Central memory CD4-positive, alpha-beta T cell (primary cell): ENCODE data around the gene SLC13A4.
"Not testable (repeated sequence)": the region's sequence is repeated elsewhere in the genome, so short reads cannot be mapped to it uniquely, and the experiment has no call there.

Experiments
- DNase-seq: peaks from one replicate; pipeline ENCODE4 v3.0.0; 2022

The SLC13A4 gene

DNA sequence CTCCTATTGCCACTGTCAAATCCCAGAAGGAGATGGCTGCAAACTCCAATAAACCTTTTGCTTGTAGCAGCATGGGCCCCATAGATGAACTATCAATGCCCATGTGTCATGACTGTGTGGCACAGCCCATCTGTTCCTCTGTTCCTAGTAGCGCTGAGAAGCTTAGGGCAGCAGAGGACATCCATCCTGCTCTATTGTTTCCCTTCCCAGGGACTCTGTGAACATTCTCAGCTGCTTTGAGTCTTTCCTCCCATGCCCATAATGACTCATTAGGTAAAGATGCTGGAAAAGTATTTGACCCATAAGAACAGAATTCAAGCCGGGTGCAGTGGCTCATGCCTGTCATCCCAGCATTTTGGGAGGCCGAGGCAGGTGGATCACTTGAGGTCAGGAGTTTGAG lies 37.4 kb downstream of the SLC13A4 start:
- DNase-seq: no peak

DNA sequence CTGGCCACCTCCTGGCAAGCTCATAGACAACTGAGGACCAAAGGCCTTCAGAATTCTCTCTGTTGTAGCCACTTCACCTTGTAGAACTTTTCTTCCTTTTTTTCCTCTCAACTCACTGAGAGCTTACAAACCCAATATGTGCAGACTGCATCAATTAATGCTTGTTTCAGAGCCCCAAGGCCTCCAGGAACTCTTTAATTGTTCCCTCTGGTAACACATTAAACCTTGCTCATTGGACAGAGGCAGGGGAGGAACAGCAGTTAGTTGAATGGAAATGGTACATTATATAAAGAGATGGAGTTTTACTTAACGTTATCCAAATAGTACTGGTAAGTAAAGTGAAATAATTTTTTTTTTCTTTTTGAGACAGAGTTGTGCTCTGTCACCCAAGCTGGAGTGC lies 40.5 kb downstream of the SLC13A4 start:
- no peak for DNase-seq

DNA sequence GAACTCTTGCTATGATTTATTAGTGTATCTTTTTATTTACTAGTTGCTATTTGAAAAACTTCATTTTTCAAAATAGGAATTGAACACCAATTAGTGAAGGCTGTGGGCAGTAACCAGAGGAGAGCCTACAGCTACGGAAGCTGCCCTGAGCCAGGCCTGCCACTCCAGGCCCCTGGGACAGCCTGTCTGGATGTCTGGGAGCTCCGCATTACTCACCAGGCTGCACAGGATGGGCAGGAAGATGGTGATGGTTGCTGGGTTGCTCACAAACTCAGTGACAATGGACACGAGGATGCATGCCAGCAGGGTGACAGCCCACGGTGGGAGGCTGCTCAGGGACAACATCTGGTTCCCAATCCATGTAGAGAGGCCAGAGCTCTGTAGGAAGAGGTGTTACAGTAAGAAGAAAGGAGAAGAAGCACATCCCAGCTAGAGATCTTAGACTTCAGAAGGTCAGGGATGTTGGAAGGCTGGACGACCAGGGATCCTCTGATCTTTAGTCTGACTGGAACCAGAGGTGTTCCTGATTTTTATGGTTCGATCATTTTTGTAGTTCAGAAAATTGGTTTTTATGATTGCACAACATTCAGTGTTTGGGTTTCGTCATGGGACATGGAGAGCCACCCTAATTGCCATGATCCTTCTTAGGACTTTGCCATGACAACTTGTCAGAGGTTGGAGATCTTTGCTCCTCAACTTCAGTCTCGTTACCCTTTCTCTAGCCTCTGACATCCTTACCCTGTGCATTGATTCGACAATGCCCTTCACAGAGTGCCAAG lies 42.5 kb downstream of the SLC13A4 start:
- DNase-seq: no peak

DNA sequence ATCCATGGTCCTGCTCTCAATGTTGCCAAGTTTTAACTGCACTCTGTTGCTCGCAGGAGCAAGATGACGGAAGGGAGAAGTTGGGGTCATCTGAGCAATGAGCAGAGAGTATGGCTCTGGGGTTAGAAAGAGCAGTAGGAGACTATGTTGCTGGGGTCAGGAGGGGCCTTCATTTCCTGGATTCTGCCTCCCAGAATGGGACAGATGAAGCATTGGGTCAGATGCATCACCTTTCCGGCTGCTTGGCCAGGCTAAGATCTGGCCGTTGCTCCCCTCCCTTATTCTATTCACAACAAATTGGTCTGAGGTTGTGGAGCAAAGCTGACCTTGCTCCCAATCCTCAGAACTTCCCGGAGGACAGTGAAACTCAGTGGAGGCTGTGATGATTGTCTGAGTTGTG lies 43.3 kb downstream of the SLC13A4 start:
- no peak for DNase-seq

GRCh38 chr7:135684136-135684535 lies 43.9 kb downstream of the SLC13A4 start:
- DNase-seq: no peak

DNA sequence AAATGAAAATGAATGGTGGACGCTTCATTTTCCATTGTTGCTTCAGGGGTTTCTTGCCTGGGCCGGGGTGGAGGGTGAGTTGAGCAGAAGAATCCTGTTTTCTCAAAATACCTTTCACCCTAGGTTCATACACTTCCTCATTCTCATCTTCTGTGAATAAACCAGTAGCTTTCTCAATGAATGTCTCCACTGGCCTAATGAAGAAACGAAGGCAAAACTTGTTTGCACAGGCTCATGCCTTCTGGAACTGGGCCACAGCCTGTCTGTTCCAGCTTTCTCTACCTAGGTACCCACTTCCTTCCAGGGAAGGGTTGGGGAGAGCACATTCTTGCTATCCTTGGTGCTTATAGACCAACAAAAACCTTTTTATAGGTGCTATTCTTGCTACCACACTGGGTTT lies 44.4 kb downstream of the SLC13A4 start:
- DNase-seq: no peak

GRCh38 chr7:135682191-135682590 lies 45.8 kb downstream of the SLC13A4 start:
- DNase-seq: no peak

DNA sequence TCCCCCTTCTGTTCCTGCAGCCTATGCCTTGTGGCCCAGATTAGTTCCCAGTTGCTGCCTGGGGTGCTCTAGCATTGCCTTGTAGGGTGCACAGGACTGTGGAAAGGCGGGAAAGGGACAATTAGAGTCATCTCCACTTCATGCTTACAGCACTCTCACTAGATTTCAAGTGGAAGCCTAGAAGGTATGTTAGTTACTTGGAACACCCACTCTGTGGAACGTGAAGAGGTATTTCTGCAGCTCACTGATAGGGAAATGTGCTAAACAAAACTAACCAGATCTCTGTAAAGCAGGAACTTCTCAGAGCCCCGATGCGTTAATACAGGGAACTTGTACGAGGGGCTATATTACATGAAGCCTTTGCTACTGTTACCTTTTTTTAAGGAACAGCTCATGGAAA lies 46.2 kb downstream of the SLC13A4 start:
- DNase-seq: no peak

DNA sequence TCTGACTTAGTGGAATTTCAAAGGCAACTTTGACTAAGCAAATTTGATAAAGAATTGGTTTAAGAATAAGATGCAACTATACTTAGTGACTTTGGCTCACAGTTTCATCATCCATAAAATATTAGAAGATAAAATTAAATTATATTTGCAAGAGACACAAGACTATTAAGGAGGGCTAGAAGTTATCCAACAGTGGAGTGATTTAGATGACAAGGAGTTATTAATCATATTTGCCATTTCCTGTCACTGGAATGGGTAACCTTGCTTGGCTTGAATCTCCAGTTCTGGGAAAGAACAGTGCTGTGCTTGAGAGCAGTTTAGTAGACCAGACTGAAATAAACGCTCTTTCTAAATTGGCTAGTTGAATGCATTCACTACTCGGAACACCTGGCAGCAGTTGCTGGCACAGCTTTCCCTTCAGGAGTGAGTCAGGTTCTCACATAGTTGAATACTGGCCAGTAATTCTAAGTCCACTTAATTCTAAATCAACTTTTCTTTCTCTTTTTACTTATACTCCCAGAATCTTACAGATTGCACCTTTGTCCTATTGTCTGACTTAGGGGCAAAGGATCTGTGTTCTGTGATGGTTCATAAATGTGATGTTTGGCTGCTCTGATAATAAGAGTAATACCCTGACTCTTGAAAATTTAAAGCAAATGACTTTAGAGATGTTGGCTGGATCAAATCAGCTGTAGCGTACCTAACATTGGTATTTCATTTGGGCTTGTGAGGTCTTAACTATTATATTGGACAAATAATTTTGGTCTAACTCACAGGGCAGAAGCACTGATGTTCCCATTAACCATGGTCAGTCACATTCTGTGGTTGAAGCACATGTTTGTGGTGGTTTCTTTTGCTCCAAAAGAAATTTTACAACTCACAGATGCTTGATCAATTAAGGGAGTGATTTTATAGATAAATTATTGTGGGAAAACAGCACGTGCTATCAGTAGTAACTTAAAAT lies 49.1 kb downstream of the SLC13A4 start:
- DNase-seq: no peak

- no peak for DNase-seq
Measured at GRCh38 chr7:135673360-135673706, 54.7 kb downstream of the SLC13A4 start.

DNA sequence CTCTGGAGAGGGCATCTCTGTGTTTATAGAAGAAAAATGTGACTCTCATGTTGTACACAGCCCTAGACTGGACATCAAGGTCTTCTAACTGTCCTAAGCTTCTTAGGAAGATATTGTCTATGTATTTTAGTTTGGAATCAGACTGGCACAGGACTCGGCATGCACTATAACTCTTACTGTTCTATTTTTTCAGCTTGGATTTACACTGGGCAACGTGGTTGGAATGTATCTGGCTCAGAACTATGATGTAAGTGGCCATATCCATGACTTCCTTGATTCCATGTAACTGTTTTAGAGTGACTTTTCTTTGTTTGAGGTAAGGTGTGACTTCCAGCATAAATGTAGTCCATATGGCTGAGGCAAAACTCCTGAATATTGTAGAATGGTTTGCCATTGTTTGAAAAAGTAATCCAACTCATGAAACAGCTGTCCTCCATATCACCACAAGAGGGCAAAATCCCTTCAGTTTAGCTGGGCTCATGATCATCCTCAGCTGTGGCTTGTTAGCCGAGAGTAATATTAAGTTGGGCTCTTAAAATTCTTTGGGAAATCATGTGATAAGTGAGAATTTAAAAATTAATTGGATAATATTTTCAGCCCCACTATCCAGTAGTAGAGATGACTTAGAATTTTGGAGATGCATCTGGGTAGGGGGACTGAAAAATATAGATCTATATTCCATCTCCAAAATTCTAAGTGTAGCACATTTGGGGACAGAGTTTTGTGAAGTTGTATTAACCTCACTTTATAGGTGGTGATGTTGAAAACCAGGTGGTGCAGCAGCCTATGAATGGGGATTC lies 55.2 kb downstream of the SLC13A4 start:
- no peak for DNase-seq

DNA sequence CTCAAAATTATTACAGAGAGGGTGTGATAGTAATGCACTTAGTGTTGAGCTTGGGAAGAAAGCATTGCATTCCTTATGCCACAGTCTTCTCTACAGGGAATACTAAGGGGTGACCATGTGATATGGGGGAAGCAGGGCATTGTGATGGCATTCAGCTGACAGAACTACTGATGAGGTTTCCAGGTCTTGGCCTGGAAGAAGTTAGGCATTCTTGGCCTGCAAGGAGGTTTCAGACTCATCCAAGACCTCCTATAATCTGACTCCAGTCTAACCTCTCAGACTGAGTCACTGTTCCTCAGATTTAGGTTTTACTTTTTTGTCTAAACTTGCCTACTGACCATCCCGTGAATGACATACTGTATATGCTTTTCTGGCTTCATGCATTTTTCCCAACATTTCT lies 57.8 kb downstream of the SLC13A4 start:
- DNase-seq: no peak

GRCh38 chr7:135669774-135670173 lies 58.2 kb downstream of the SLC13A4 start:
- no peak for DNase-seq

GRCh38 chr7:135668852-135669395 lies 59.1 kb downstream of the SLC13A4 start:
- not testable (repeated sequence) for DNase-seq

DNA sequence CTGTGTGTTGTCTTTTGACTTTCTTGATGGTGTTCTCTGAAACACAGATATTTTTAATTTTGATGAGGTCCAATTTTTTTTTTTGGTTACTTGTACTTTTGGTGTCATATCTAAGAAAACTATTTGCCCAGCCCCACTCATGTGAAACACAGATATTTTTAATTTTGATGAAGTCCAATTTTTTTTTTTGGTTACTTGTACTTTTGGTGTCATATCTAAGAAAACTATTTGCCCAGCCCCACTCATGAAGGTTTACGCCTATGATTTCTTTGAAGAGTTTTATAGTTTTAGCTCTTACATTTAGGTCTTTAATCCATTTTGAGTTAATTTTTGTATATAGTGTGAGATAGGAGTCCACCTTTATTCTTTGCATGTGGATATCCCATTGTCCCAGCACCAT lies 60.4 kb downstream of the SLC13A4 start:
- not testable (repeated sequence) for DNase-seq

GRCh38 chr7:135666846-135667245 lies 61.1 kb downstream of the SLC13A4 start:
- no peak for DNase-seq

DNA sequence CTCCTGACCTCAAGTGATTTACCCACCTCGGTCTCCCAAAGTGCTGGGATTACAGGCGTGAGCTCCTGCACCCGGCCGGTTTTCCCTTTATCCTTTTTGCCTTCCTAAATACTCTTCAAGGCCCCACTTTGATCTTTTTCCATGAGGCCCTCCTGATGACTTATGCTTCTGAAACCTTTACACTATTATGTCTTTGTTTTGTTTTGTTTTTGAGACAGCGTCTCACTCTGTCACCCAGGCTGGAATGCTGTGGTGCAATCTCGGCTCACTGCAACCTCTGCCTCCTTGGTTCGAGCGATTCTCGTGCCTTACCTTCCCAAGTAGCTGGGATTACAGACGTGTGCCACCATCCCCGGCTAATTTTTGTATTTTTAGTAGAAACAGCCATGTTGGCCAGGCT lies 61.8 kb downstream of the SLC13A4 start:
- DNase-seq: no peak

DNA sequence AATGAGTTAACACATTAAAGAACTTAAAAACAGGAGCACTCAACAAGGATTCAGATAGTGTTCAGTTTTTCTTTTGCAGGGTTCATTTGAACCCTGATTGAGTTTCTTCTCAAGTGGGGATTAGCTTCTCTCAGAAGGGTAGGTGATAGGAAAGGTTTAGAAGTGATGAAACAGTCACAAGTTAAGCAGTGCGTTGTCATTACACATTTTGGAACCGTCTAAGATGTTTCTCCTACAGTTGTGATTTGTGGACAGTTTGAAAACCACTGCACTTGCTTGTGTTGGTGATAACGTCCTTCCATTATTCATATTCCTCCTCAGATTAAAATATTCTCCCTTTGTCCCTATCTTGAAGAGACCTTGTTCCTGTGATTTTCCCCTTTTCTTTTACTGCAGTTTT lies 62.9 kb downstream of the SLC13A4 start:
- no peak for DNase-seq

GRCh38 chr7:135664046-135664589 lies 63.9 kb downstream of the SLC13A4 start:
- no peak for DNase-seq

DNA sequence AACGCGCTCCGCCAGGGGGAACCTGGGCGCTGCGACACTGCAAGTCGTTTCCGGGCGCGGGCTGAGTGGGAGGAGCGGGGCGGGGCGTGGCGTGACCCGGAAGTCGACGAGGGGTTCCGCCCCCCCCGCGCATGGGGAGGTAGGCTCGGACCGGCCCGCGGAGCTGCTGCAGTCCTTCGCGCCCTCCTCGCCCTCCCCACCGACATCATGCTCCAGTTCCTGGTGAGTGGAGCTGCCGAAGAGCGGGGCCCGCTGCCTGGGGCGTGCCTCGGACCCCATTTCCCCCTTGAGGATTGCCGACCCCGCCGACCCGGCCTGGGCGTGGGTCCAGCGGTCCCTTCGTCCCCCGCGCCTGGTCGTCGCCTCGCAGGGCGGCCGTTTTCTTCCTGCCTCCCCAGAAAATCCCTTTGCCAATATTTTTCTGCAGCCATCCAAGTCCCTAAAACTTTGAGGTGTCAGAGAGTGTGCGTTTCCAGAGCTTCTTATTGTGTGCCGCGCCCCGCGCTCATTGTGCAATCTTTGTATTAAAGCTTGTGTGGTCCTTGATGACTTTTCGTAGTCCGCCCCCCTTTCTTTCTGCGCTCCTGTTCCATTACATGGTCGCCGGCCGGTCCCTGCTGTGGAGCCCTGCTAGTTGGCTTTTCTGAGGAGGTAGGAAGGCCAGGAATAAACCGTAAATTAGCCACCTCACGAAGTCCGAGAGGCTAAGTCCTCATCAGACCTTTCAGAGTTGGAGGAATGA lies 65.4 kb downstream of the SLC13A4 start, which contains the start of gene STMP1:
TSS of gene STMP1 (plus strand) at position 142 of the 742 bp plus-strand sequence.
- peak; percentile 92 for DNase-seq

DNA sequence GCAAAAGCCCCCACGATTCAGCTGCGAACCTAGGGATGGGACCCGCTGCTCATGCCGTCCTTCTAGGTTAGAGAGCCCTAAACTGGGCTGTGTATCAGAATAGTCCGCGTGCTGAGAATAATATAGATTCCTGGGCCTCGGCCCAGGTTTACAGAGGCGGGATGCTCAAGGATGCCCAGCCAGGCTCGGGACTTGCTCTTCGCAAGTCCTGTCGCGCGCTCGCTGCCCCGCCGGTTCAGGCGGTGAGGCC lies 65.9 kb downstream of the SLC13A4 start:
- no peak for DNase-seq
